CD4-positive, CD25-positive, alpha-beta regulatory T cell (primary cell): Measurements from ENCODE around the gene PDE4D. TPM values are rescaled to one million over a fixed set of nuclear protein-coding genes. Genes with fewer than 3 reads are reported as not detected.

Source experiments
- ATAC-seq, 2 donors: fragments of 150-1000 bp; cut with Tn5 transposase; one replicate each; pipeline ENCODE4 v1.10.0; 2021; ENCODE audit warnings: low read depth in 2 of 2, moderate number of reproducible peaks in 2 of 2, moderate library complexity in 1 of 2
- DNase-seq, 3 donors: peaks; one replicate each; pipeline versions ENCODE4 v3.0.0 to v3.0.0-alpha.2; 2012 to 2022; ENCODE audit warnings: mixed read lengths in 1 of 3
- H3K27ac ChIP-seq: one replicate; pipeline ENCODE4 v1.7.0; 2013; ENCODE audit warnings: mild to moderate bottlenecking, low read length; ENCODE audit not compliant: insufficient read depth, poor library complexity, severe bottlenecking
- H3K27me3 ChIP-seq: one replicate; pipeline ENCODE4 v1.7.0; 2013; ENCODE audit warnings: low read length; ENCODE audit not compliant: control insufficient read depth, insufficient read depth
- H3K36me3 ChIP-seq: one replicate; pipeline ENCODE4 v1.7.0; 2013; ENCODE audit warnings: mild to moderate bottlenecking, low read length, moderate library complexity; ENCODE audit not compliant: control insufficient read depth, insufficient read depth
- H3K4me1 ChIP-seq: 2 replicates; pipeline ENCODE4 v1.7.0; 2013; ENCODE audit warnings: mild to moderate bottlenecking, low read length; ENCODE audit not compliant: insufficient read depth, control insufficient read depth, poor library complexity, severe bottlenecking
- H3K4me3 ChIP-seq: one replicate; pipeline ENCODE4 v1.7.0; 2013; ENCODE audit warnings: low read depth, mild to moderate bottlenecking, low read length, moderate library complexity
- H3K9me3 ChIP-seq, 2 experiments: 1 replicate in 1 of 2; 2 replicates in 1 of 2; pipeline ENCODE4 v1.7.0; 2013; ENCODE audit warnings: low read length in 2 of 2, mild to moderate bottlenecking in 1 of 2, moderate library complexity in 1 of 2; ENCODE audit not compliant: control insufficient read depth in 2 of 2
- H3K27ac Mint-ChIP-seq, 3 donors: one replicate each; pipeline ENCODE4 v1.8.0; 2020 to 2022; ENCODE audit warnings: mild to moderate bottlenecking in 3 of 3, mixed read lengths in 3 of 3, moderate library complexity in 2 of 3
- H3K27me3 Mint-ChIP-seq: one replicate; pipeline ENCODE4 v1.8.0; 2022; ENCODE audit warnings: mild to moderate bottlenecking, mixed read lengths
- H3K36me3 Mint-ChIP-seq: one replicate; pipeline ENCODE4 v1.8.0; 2020; ENCODE audit warnings: mixed read lengths
- H3K4me1 Mint-ChIP-seq, 4 donors: one replicate each; pipeline ENCODE4 v1.8.0; 2020 to 2022; ENCODE audit warnings: mixed read lengths in 4 of 4, mild to moderate bottlenecking in 1 of 4
- H3K4me3 Mint-ChIP-seq, 4 donors: one replicate each; pipeline ENCODE4 v1.8.0; 2020 to 2022; ENCODE audit warnings: mild to moderate bottlenecking in 4 of 4, mixed read lengths in 4 of 4, moderate library complexity in 3 of 4
- H3K9me3 Mint-ChIP-seq, 7 donors: one replicate each; pipeline ENCODE4 v1.8.0; 2020 to 2022; ENCODE audit warnings: mixed read lengths in 7 of 7, mild to moderate bottlenecking in 3 of 7, moderate library complexity in 2 of 7
- polyA plus RNA-seq, 4 donors: library from polyadenylated mRNA; unstranded; fragments of 300-500 nt; fragmentation: Illumina TruSeq; gene quantifications; one replicate each; pipeline ENCODE4 v1.2.3, GENCODE V29; 2021
- total RNA-seq: library from RNA; stranded (reverse); gene quantifications from one replicate; pipeline ENCODE4 v1.2.3, GENCODE V29; 2022

PDE4D gene
- total and polyA plus RNA-seq, 5 donors from 2014 or later = 2.1 to 39.9 (median 4.8) TPM

GRCh38 chr5:59041355-59041754, 852.2 kb downstream of the PDE4D start:
- peaks cover 17 to 41% (median 27%) of the 10 kb centered on the region in 4 donors for H3K4me1 Mint-ChIP-seq

GRCh38 chr5:59040804-59041201, 852.7 kb downstream of the PDE4D start:
- H3K4me1 ChIP-seq = peaks cover 21% of the 10 kb centered on the region
- no peaks in the 10 kb centered on the region for H3K9me3 ChIP-seq
- peak overlapping the region; percentile 56 for H3K4me3 ChIP-seq
- H3K27me3 Mint-ChIP-seq = peaks cover 20% of the 10 kb centered on the region
- H3K27ac Mint-ChIP-seq = peak overlapping the region in 2 of 3 donors; percentile 80 to 97
- H3K27me3 ChIP-seq = peaks cover 13% of the 10 kb centered on the region
- ATAC-seq = no peak
- H3K36me3 ChIP-seq = no peaks in the 10 kb centered on the region
- H3K4me1 Mint-ChIP-seq = peaks cover 18 to 47% (median 29%) of the 10 kb centered on the region in 4 donors
- DNase-seq = no peak
- no peaks in the 10 kb centered on the region for H3K9me3 Mint-ChIP-seq
- H3K36me3 Mint-ChIP-seq = no peaks in the 10 kb centered on the region
- no peak overlapping the region for H3K27ac ChIP-seq
- H3K4me3 Mint-ChIP-seq = peak overlapping the region; percentile 5 to 94 (median 71)

More at GRCh38 chr5:59041355-59041754, 852.2 kb downstream of the PDE4D start:
- H3K36me3 Mint-ChIP-seq = no peaks in the 10 kb centered on the region
- H3K9me3 ChIP-seq = no peaks in the 10 kb centered on the region
- peaks cover 15% of the 10 kb centered on the region for H3K27me3 ChIP-seq
- H3K4me3 Mint-ChIP-seq = peak overlapping the region in 2 of 4 donors; percentile 70 to 84
- H3K27ac Mint-ChIP-seq = peak overlapping the region in 1 of 3 donors; percentile 80
- peaks cover 20% of the 10 kb centered on the region for H3K27me3 Mint-ChIP-seq
- no peak overlapping the region for H3K27ac ChIP-seq
- no peaks in the 10 kb centered on the region for H3K36me3 ChIP-seq
- no peaks in the 10 kb centered on the region for H3K9me3 Mint-ChIP-seq
- H3K4me1 ChIP-seq = peaks cover 21% of the 10 kb centered on the region
- no peak overlapping the region for H3K4me3 ChIP-seq
- no peak for ATAC-seq
- no peak for DNase-seq

- Histone ChIP-seq H3K4me1 (peaks cover 21% of the 10 kb centered on the region), H3K36me3 (no peaks in the 10 kb centered on the region), H3K9me3 (no peaks in the 10 kb centered on the region), H3K27me3 (peaks cover 13% of the 10 kb centered on the region), H3K27ac (peak overlapping the region; percentile 64), H3K4me3 (peak overlapping the region; percentile 56)
- peak overlapping the region; percentile 84 to 98 (median 95) for H3K4me3 Mint-ChIP-seq
- ATAC-seq (no peak), DNase-seq (no peak)
- no peaks in the 10 kb centered on the region for H3K36me3 Mint-ChIP-seq
- peaks cover 20% of the 10 kb centered on the region for H3K27me3 Mint-ChIP-seq
- H3K4me1 Mint-ChIP-seq = peaks cover 23 to 53% (median 31%) of the 10 kb centered on the region in 4 donors
- H3K9me3 Mint-ChIP-seq = no peaks in the 10 kb centered on the region
- H3K27ac Mint-ChIP-seq = peak overlapping the region; percentile 80 to 97 (median 87)
Observed at GRCh38 chr5:59040024-59040803, 853.3 kb downstream of the PDE4D start.

GRCh38 chr5:59039296-59040023, 854.1 kb downstream of the PDE4D start:
- H3K4me3 Mint-ChIP-seq = peak overlapping the region; percentile 84 to 98 (median 95)
- peak overlapping the region; percentile 80 to 97 (median 95) for H3K27ac Mint-ChIP-seq
- H3K4me3 ChIP-seq = peak overlapping the region; percentile 56
- H3K36me3 Mint-ChIP-seq = no peaks in the 10 kb centered on the region
- no peaks in the 10 kb centered on the region for H3K36me3 ChIP-seq
- peaks cover 20% of the 10 kb centered on the region for H3K27me3 Mint-ChIP-seq
- H3K27me3 ChIP-seq = peaks cover 13% of the 10 kb centered on the region
- H3K4me1 ChIP-seq = peaks cover 27% of the 10 kb centered on the region
- no peaks in the 10 kb centered on the region for H3K9me3 Mint-ChIP-seq
- H3K27ac ChIP-seq = peak overlapping the region; percentile 64
- peak; percentile 77 to 92 (median 83) for DNase-seq
- H3K9me3 ChIP-seq = no peaks in the 10 kb centered on the region
- ATAC-seq = peak; percentile 82 to 83
- H3K4me1 Mint-ChIP-seq = peaks cover 25 to 60% (median 34%) of the 10 kb centered on the region in 4 donors

- Mint-ChIP-seq H3K4me1 (peaks cover 25 to 63% (median 37%) of the 10 kb centered on the region in 4 donors), H3K36me3 (no peaks in the 10 kb centered on the region), H3K27ac (peak overlapping the region; percentile 80 to 91 (median 91)), H3K4me3 (peak overlapping the region; percentile 84 to 98 (median 95)), H3K9me3 (no peaks in the 10 kb centered on the region), H3K27me3 (peaks cover 20% of the 10 kb centered on the region)
- Histone ChIP-seq H3K9me3 (no peaks in the 10 kb centered on the region), H3K27me3 (peaks cover 13% of the 10 kb centered on the region), H3K27ac (peak overlapping the region; percentile 64), H3K36me3 (no peaks in the 10 kb centered on the region), H3K4me1 (peaks cover 28% of the 10 kb centered on the region), H3K4me3 (peak overlapping the region; percentile 92)
- DNase-seq = no peak
- ATAC-seq = peak in 1 of 2 donors; percentile 6
Observed at GRCh38 chr5:59038798-59039295, 854.7 kb downstream of the PDE4D start.

- Histone ChIP-seq H3K27ac (peak overlapping the region; percentile 64), H3K4me1 (peaks cover 28% of the 10 kb centered on the region), H3K36me3 (no peaks in the 10 kb centered on the region), H3K9me3 (no peaks in the 10 kb centered on the region), H3K27me3 (peaks cover 13% of the 10 kb centered on the region), H3K4me3 (peak overlapping the region; percentile 92)
- Mint-ChIP-seq H3K4me1 (peaks cover 25 to 66% (median 37%) of the 10 kb centered on the region in 4 donors), H3K9me3 (no peaks in the 10 kb centered on the region), H3K27me3 (peaks cover 20% of the 10 kb centered on the region), H3K36me3 (no peaks in the 10 kb centered on the region), H3K4me3 (peak overlapping the region; percentile 84 to 98 (median 95)), H3K27ac (peak overlapping the region; percentile 80 to 91 (median 91))
- DNase-seq (peak in 1 of 3 donors; percentile 24), ATAC-seq (no peak)
Observed at GRCh38 chr5:59037941-59038797, 855.4 kb downstream of the PDE4D start.

GRCh38 chr5:59037453-59037852, 856.1 kb downstream of the PDE4D start:
- peaks cover 18% of the 10 kb centered on the region for H3K27me3 Mint-ChIP-seq
- Histone ChIP-seq H3K36me3 (no peaks in the 10 kb centered on the region), H3K27me3 (peaks cover 13% of the 10 kb centered on the region), H3K27ac (no peak overlapping the region), H3K4me1 (peaks cover 28% of the 10 kb centered on the region), H3K4me3 (peak overlapping the region; percentile 92), H3K9me3 (no peaks in the 10 kb centered on the region)
- H3K36me3 Mint-ChIP-seq = no peaks in the 10 kb centered on the region
- peak overlapping the region; percentile 84 to 98 (median 95) for H3K4me3 Mint-ChIP-seq
- peaks cover 25 to 66% (median 37%) of the 10 kb centered on the region in 4 donors for H3K4me1 Mint-ChIP-seq
- DNase-seq = no peak
- peak overlapping the region in 2 of 3 donors; percentile 80 to 91 for H3K27ac Mint-ChIP-seq
- no peaks in the 10 kb centered on the region for H3K9me3 Mint-ChIP-seq
- no peak for ATAC-seq
